CD8-positive, alpha-beta memory T cell (primary cell): Measurements from ENCODE around the gene RSKR. TPM values are rescaled to one million over a fixed set of nuclear protein-coding genes. Genes with fewer than 3 reads are reported as not detected.

Experiments used
- CTCF ChIA-PET: fragments of 350-600 bp; sonication (Branson Sonifier 250); formaldehyde crosslinking; loops from one replicate; lab custom pipeline; 2021; ENCODE audit warnings: antibody characterized with exemption; lab: Charles Lee
- POLR2A ChIA-PET: fragments of 350-600 bp; sonication (Branson Sonifier 250); formaldehyde crosslinking; loops from one replicate; lab custom pipeline; 2021; ENCODE audit warnings: antibody characterized with exemption; lab: Charles Lee
- DNase-seq, 5 donors: peaks; one replicate each; pipeline versions ENCODE4 v3.0.0 to v3.0.0-alpha.2; 2020 to 2022; ENCODE audit warnings: mixed read lengths in 1 of 5
- H3K27ac ChIP-seq: one replicate; pipeline ENCODE4 v1.7.0; 2013; ENCODE audit warnings: low read depth, mild to moderate bottlenecking, low read length, moderate library complexity
- H3K27me3 ChIP-seq: 2 replicates; pipeline ENCODE4 v1.7.0; 2013; ENCODE audit warnings: low read length, mild to moderate bottlenecking; ENCODE audit not compliant: insufficient read depth, poor library complexity, severe bottlenecking
- H3K36me3 ChIP-seq: 2 replicates; pipeline ENCODE4 v1.7.0; 2013; ENCODE audit warnings: mild to moderate bottlenecking, low read length, moderate library complexity; ENCODE audit not compliant: insufficient read depth
- H3K4me1 ChIP-seq: 2 replicates; pipeline ENCODE4 v1.7.0; 2013; ENCODE audit warnings: mild to moderate bottlenecking, low read length, moderate library complexity; ENCODE audit not compliant: insufficient read depth
- H3K4me3 ChIP-seq: 2 replicates; pipeline ENCODE4 v1.7.0; 2013; ENCODE audit warnings: mild to moderate bottlenecking, low read length
- H3K9me3 ChIP-seq: 2 replicates; pipeline ENCODE4 v1.7.0; 2013; ENCODE audit warnings: mild to moderate bottlenecking, low read length
- H3K27ac Mint-ChIP-seq, 8 donors: one replicate each; pipeline ENCODE4 v1.8.0; 2020 to 2021; ENCODE audit warnings: mixed read lengths in 8 of 8, mild to moderate bottlenecking in 6 of 8, inconsistent platforms in 3 of 8, moderate library complexity in 3 of 8
- H3K27me3 Mint-ChIP-seq, 2 donors: one replicate each; pipeline ENCODE4 v1.8.0; 2020 to 2021; ENCODE audit warnings: mixed read lengths in 2 of 2, mild to moderate bottlenecking in 1 of 2, moderate library complexity in 1 of 2
- H3K36me3 Mint-ChIP-seq, 3 donors: one replicate each; pipeline ENCODE4 v1.8.0; 2020 to 2021; ENCODE audit warnings: mixed read lengths in 3 of 3, inconsistent platforms in 1 of 3, mild to moderate bottlenecking in 1 of 3
- H3K4me1 Mint-ChIP-seq, 3 donors: one replicate each; pipeline ENCODE4 v1.8.0; 2020 to 2021; ENCODE audit warnings: mixed read lengths in 3 of 3, inconsistent platforms in 1 of 3, mild to moderate bottlenecking in 1 of 3
- H3K4me3 Mint-ChIP-seq, 7 donors: one replicate each; pipeline ENCODE4 v1.8.0; 2020 to 2021; ENCODE audit warnings: mixed read lengths in 7 of 7, mild to moderate bottlenecking in 6 of 7, moderate library complexity in 4 of 7, inconsistent platforms in 2 of 7
- H3K9me3 Mint-ChIP-seq, 5 donors: one replicate each; pipeline ENCODE4 v1.8.0; 2020 to 2022; ENCODE audit warnings: mixed read lengths in 5 of 5, mild to moderate bottlenecking in 3 of 5, moderate library complexity in 2 of 5, inconsistent platforms in 1 of 5
- polyA plus RNA-seq: library from polyadenylated mRNA; unstranded; fragments of 300-500 nt; fragmentation: Illumina TruSeq; gene quantifications from one replicate; pipeline ENCODE4 v1.2.3, GENCODE V29; 2021
- total RNA-seq, 2 experiments: library from RNA; stranded (reverse); gene quantifications; one replicate each; pipeline ENCODE4 v1.2.3, GENCODE V29; 2021

The RSKR gene
- total and polyA plus RNA-seq, 3 experiments from 2014 or later: 0.22 to 19.3 (median 18.4) TPM

- H3K9me3 Mint-ChIP-seq: no peaks in the 10 kb centered on the region
- no peaks in the 10 kb centered on the region for H3K27me3 Mint-ChIP-seq
- H3K27me3 ChIP-seq: no peaks in the 10 kb centered on the region
- no peak for DNase-seq
- no peaks in the 10 kb centered on the region for H3K9me3 ChIP-seq
- H3K27ac Mint-ChIP-seq: peak overlapping the region; percentile 88 to 97 (median 95)
- H3K4me1 ChIP-seq: peaks cover 52% of the 10 kb centered on the region
- H3K4me1 Mint-ChIP-seq: peaks cover 61 to 80% (median 62%) of the 10 kb centered on the region in 3 donors
- peaks cover 0 to 26% (median 6%) of the 10 kb centered on the region in 3 donors for H3K36me3 Mint-ChIP-seq
- ChIA-PET CTCF (interaction anchor here (1.2 to 3.3 kb wide), 3 partner anchors 21 to 40 kb away, joined by 4 to 13 read pairs (median 10); partner anchors contain the start of genes SPAG5 and UNC119), POLR2A (interaction anchor here (0.6 to 3.8 kb wide), 3 partner anchors 28 to 73 kb away, joined by 3 to 39 read pairs (median 4); partner anchors contain the start of genes BLTP2 and SPAG5)
- peak overlapping the region; percentile 98 for H3K4me3 ChIP-seq
- peak overlapping the region; percentile 78 for H3K27ac ChIP-seq
- no peaks in the 10 kb centered on the region for H3K36me3 ChIP-seq
- peak overlapping the region; percentile 95 to 98 (median 97) for H3K4me3 Mint-ChIP-seq
These were observed 41.5 kb downstream of the RSKR start for GRCh38 chr17:28572259-28573039.

- no peaks in the 10 kb centered on the region for H3K36me3 ChIP-seq
- H3K4me3 ChIP-seq: peak within 1 kb of the TSS; percentile 98
- no peaks in the 10 kb centered on the region for H3K9me3 Mint-ChIP-seq
- H3K27ac Mint-ChIP-seq: peak within 1 kb of the TSS; percentile 88 to 97 (median 95)
- H3K4me3 Mint-ChIP-seq: peak within 1 kb of the TSS; percentile 95 to 98 (median 97)
- H3K27ac ChIP-seq: peak within 1 kb of the TSS; percentile 78
- no peaks in the 10 kb centered on the region for H3K27me3 Mint-ChIP-seq
- DNase-seq: peak; percentile 86 to 93 (median 89)
- ChIA-PET CTCF (interaction anchor here (0.9 to 3.3 kb wide), 5 partner anchors 20 to 553 kb away, joined by 3 to 13 read pairs (median 4); partner anchors contain the start of genes SPAG5 and UNC119), POLR2A (interaction anchor here (0.6 to 3.8 kb wide), 5 partner anchors 18 to 996 kb away, joined by 3 to 39 read pairs (median 4); partner anchors contain the start of genes ABHD15, BLTP2 and SPAG5)
- H3K27me3 ChIP-seq: no peaks in the 10 kb centered on the region
- H3K36me3 Mint-ChIP-seq: peaks cover 0 to 32% (median 6%) of the 10 kb centered on the region in 3 donors
- H3K9me3 ChIP-seq: no peaks in the 10 kb centered on the region
- peaks cover 59 to 79% (median 60%) of the 10 kb centered on the region in 3 donors for H3K4me1 Mint-ChIP-seq
- peaks cover 45% of the 10 kb centered on the region for H3K4me1 ChIP-seq
These were observed 42.4 kb downstream of the RSKR start, which contains the start of gene PIGS for GRCh38 chr17:28571361-28572122. TSS of gene PIGS (minus strand) at chr17:28571524. CDS start at chr17:28571496, 28 bp downstream.

- Mint-ChIP-seq H3K9me3 (no peaks in the 10 kb centered on the region), H3K27ac (peak overlapping the region; percentile 60 to 96 (median 94)), H3K4me1 (peaks cover 52 to 72% (median 53%) of the 10 kb centered on the region in 3 donors), H3K27me3 (no peaks in the 10 kb centered on the region), H3K36me3 (peaks cover 0 to 32% (median 6%) of the 10 kb centered on the region in 3 donors), H3K4me3 (peak overlapping the region; percentile 95 to 98 (median 97))
- ChIA-PET POLR2A (interaction anchor here (0.6 to 3.8 kb wide), 3 partner anchors 17 to 996 kb away, joined by 3 to 39 read pairs (median 4); partner anchors contain the start of genes ABHD15 and SPAG5), CTCF (interaction anchor here (0.9 to 3.3 kb wide), 6 partner anchors 19 to 554 kb away, joined by 3 to 13 read pairs (median 4); partner anchors contain the start of genes SPAG5 and UNC119)
- Histone ChIP-seq H3K36me3 (no peaks in the 10 kb centered on the region), H3K4me3 (peak overlapping the region; percentile 98), H3K4me1 (peaks cover 41% of the 10 kb centered on the region), H3K27ac (peak overlapping the region; percentile 78), H3K9me3 (no peaks in the 10 kb centered on the region), H3K27me3 (no peaks in the 10 kb centered on the region)
- peak; percentile 39 to 72 (median 48) for DNase-seq
These were observed 43.1 kb downstream of the RSKR start for GRCh38 chr17:28570716-28571360.

GRCh38 chr17:28569446-28569845, 44.5 kb downstream of the RSKR start:
- no peaks in the 10 kb centered on the region for H3K27me3 Mint-ChIP-seq
- POLR2A ChIA-PET: no interaction called here

GRCh38 chr17:28567604-28568003, 46.4 kb downstream of the RSKR start:
- Mint-ChIP-seq H3K27me3 (no peaks in the 10 kb centered on the region), H3K36me3 (peaks cover 0 to 54% (median 6%) of the 10 kb centered on the region in 3 donors), H3K4me1 (peaks cover 48 to 65% (median 56%) of the 10 kb centered on the region in 3 donors), H3K9me3 (no peaks in the 10 kb centered on the region), H3K4me3 (peak overlapping the region in 5 of 7 donors; percentile 13 to 73 (median 29)), H3K27ac (peak overlapping the region in 5 of 8 donors; percentile 29 to 94 (median 57))
- DNase-seq: no peak
- Histone ChIP-seq H3K9me3 (no peaks in the 10 kb centered on the region), H3K4me1 (peaks cover 27% of the 10 kb centered on the region), H3K36me3 (peaks cover 7% of the 10 kb centered on the region), H3K27me3 (no peaks in the 10 kb centered on the region), H3K4me3 (no peak overlapping the region), H3K27ac (no peak overlapping the region)
- ChIA-PET CTCF (no interaction called here), POLR2A (no interaction called here)

More at GRCh38 chr17:28569446-28569845, 44.5 kb downstream of the RSKR start:
- Histone ChIP-seq H3K9me3 (no peaks in the 10 kb centered on the region), H3K36me3 (no peaks in the 10 kb centered on the region), H3K4me3 (peak overlapping the region; percentile 9), H3K27me3 (no peaks in the 10 kb centered on the region), H3K27ac (no peak overlapping the region), H3K4me1 (peaks cover 34% of the 10 kb centered on the region)
- H3K4me1 Mint-ChIP-seq: peaks cover 56 to 75% (median 60%) of the 10 kb centered on the region in 3 donors
- H3K27ac Mint-ChIP-seq: peak overlapping the region in 7 of 8 donors; percentile 64 to 96 (median 88)
- no peak for DNase-seq
- peak overlapping the region; percentile 74 to 98 (median 96) for H3K4me3 Mint-ChIP-seq
- no peaks in the 10 kb centered on the region for H3K9me3 Mint-ChIP-seq
- CTCF ChIA-PET: interaction anchor here (1.8 to 3.2 kb wide), 2 partner anchors 19 to 30 kb away, joined by 4 to 10 read pairs; partner anchors contain the start of gene SPAG5
- H3K36me3 Mint-ChIP-seq: peaks cover 0 to 40% (median 6%) of the 10 kb centered on the region in 3 donors

- POLR2A ChIA-PET: no interaction called here
These were observed 50.5 kb downstream of the RSKR start for GRCh38 chr17:28563475-28563874.

More at GRCh38 chr17:28563475-28563874, 50.5 kb downstream of the RSKR start:
- no peak overlapping the region for H3K4me3 Mint-ChIP-seq
- Histone ChIP-seq H3K36me3 (peaks cover 23% of the 10 kb centered on the region), H3K27ac (no peak overlapping the region), H3K27me3 (no peaks in the 10 kb centered on the region), H3K4me3 (no peak overlapping the region), H3K9me3 (no peaks in the 10 kb centered on the region), H3K4me1 (no peaks in the 10 kb centered on the region)
- no peaks in the 10 kb centered on the region for H3K9me3 Mint-ChIP-seq
- no peak for DNase-seq
- H3K27me3 Mint-ChIP-seq: no peaks in the 10 kb centered on the region
- H3K4me1 Mint-ChIP-seq: peaks cover 20 to 29% (median 24%) of the 10 kb centered on the region in 3 donors
- H3K36me3 Mint-ChIP-seq: peaks cover 0 to 64% (median 11%) of the 10 kb centered on the region in 3 donors
- no peak overlapping the region for H3K27ac Mint-ChIP-seq
- CTCF ChIA-PET: no interaction called here
